HUES6 (cell line): ENCODE measurements around the gene SF3B4.

Experiments
- H3K27ac ChIP-seq: 2 replicates; pipeline ENCODE4 v1.7.0; 2013; ENCODE audit warnings: low read depth, mild to moderate bottlenecking, low read length, inconsistent platforms
- H3K27me3 ChIP-seq: 2 replicates; pipeline ENCODE4 v1.6.1; 2013; ENCODE audit warnings: low read length; ENCODE audit not compliant: control insufficient read depth, insufficient read depth
- H3K36me3 ChIP-seq: 2 replicates; pipeline ENCODE4 v1.6.1; 2013; ENCODE audit warnings: low read length; ENCODE audit not compliant: control insufficient read depth, insufficient read depth
- H3K4me1 ChIP-seq: 2 replicates; pipeline ENCODE4 v1.6.1; 2013; ENCODE audit warnings: low read length; ENCODE audit not compliant: control insufficient read depth, insufficient read depth
- H3K4me3 ChIP-seq: 2 replicates; pipeline ENCODE4 v1.5.1; 2013; ENCODE audit warnings: low read depth, low read length
- H3K9ac ChIP-seq: one replicate; pipeline ENCODE4 v1.6.1; 2013; ENCODE audit warnings: mild to moderate bottlenecking, low read length
- H3K9me3 ChIP-seq: 2 replicates; pipeline ENCODE4 v1.6.1; 2013; ENCODE audit warnings: low read depth, low read length; ENCODE audit not compliant: control insufficient read depth, insufficient read depth

The SF3B4 gene

DNA sequence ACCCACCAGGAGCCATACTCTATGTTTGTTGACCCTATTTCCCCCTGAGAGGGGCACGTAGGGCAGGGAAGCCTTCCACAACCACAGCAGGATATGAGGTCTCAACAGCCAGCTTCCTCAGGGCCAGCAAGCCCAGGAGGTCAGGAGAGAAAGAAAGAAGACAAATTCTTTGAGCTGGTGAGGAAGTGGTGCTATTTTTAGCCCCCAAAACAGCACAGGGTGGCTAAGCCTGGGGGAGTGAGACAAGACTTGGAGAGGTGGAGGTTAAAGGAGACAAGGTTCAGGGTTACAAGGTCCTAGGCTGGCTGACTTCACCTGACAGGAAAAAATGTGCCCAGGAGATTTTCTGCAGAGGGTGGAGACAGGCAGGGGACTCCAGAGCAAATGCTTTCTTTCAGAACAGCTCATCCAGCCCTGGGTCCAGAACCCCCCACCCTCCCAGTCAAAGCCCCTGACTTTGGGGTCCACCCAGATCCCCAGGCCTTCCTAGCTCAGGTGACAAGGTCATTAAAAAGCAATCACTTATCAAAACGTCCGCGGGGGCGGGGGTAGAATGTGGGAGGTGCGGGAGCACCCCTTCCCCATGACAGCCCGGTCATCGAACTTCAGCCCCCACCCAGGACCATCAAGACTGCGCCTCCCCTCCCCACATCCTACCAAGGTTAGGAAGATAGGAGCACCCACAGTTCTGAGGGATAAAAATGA is 11.3 kb downstream of the SF3B4 start:
- Histone ChIP-seq H3K4me3 (peak overlapping the region; percentile 81), H3K27ac (no peak overlapping the region)

DNA sequence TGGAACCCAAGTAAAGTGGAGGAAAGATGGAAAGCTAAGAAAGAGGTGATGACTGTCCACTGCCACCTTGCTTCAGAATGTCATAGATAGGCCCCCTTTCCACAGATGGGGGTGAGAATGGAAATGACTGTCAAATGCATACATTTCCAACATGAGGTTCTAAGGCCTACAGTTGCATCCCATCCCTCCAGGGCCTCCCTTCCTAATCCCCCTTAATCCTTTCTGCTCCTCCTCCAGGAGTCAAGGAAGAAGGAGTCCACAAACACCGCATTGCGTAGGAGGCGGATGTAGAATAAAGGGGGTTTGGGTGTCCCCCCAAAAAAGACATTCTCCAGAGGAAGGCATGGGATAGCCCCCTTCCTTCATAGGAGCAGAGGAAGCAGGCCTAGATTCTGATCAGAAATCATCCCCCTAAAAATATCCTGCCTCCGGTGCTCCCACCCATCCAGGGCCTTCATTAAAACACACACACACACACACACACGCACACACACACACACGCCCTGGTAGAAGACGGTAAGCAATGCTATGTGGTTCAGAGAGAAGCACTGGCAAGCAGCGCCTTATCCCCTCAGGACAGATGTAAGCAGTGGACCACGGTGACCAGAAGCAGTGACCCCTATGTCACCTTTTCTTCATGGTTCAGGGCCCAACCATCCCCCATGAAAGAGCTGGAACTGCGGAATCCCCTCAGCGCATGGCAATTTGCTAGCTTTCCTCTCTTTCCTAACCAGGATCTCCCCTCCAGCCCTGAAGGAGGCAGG is 12.0 kb downstream of the SF3B4 start:
- Histone ChIP-seq H3K27ac (no peak overlapping the region), H3K4me1 (peaks cover 19% of the 10 kb centered on the region), H3K9me3 (no peaks in the 10 kb centered on the region), H3K9ac (peak overlapping the region; percentile 13), H3K4me3 (peak overlapping the region; percentile 81), H3K27me3 (no peaks in the 10 kb centered on the region), H3K36me3 (peaks cover 17% of the 10 kb centered on the region)

More for the DNA sequence above, 11.3 kb downstream of the SF3B4 start:
- Histone ChIP-seq H3K4me1 (peaks cover 19% of the 10 kb centered on the region), H3K9ac (peak overlapping the region; percentile 13), H3K36me3 (peaks cover 17% of the 10 kb centered on the region), H3K9me3 (no peaks in the 10 kb centered on the region), H3K27me3 (no peaks in the 10 kb centered on the region)

DNA sequence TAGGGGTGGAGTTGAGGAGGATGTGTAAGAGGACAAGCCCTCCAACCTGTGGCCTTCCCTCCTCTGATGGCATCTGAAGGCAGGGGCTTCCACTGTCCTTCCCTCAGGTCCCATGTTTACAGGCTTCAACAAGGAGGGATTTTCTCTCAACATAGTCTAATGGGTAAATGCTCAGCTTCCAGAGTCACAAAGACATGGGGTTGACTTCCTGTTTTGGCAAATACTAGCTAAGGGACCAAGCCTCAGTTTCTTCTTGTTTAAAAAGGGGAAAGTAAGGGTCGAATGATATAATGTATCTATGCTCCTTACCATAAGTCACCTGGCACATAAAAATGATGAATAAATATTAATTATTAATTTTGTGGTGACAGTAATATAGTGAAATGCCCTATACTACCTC is 13.1 kb downstream of the SF3B4 start:
- Histone ChIP-seq H3K36me3 (peaks cover 26% of the 10 kb centered on the region), H3K27me3 (no peaks in the 10 kb centered on the region), H3K4me3 (no peak overlapping the region), H3K9me3 (no peaks in the 10 kb centered on the region), H3K27ac (no peak overlapping the region), H3K4me1 (peaks cover 19% of the 10 kb centered on the region), H3K9ac (no peak overlapping the region)

DNA sequence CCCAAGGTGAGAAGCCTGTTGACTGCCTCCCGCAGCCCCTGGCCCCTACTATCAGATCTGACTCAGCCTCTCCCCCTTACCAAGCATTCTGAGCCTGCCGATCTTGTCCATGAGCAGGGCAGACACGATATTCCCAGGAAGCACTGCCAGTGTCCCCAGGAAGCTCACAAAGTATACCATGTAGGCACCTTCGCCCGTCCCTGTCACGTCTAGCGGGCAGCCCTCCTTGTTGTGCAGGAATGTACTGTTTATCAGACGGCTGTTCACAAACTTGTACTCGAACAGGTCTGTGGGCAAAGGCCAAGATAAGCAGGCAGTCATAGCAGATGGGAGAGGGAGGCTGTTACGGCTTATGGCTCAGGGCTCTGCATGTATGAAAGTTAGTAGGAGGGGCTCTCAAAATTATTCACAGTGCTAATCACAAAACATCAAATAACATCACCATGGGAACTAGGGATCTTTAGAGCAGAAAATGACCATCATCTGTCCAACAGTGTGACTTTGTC is 21.0 kb downstream of the SF3B4 start:
- no peaks in the 10 kb centered on the region for H3K4me1 ChIP-seq
- H3K27ac ChIP-seq: no peak overlapping the region
- H3K4me3 ChIP-seq: no peak overlapping the region
- no peaks in the 10 kb centered on the region for H3K9me3 ChIP-seq
- H3K36me3 ChIP-seq: peaks cover 56% of the 10 kb centered on the region
- H3K27me3 ChIP-seq: no peaks in the 10 kb centered on the region
- no peak overlapping the region for H3K9ac ChIP-seq

DNA sequence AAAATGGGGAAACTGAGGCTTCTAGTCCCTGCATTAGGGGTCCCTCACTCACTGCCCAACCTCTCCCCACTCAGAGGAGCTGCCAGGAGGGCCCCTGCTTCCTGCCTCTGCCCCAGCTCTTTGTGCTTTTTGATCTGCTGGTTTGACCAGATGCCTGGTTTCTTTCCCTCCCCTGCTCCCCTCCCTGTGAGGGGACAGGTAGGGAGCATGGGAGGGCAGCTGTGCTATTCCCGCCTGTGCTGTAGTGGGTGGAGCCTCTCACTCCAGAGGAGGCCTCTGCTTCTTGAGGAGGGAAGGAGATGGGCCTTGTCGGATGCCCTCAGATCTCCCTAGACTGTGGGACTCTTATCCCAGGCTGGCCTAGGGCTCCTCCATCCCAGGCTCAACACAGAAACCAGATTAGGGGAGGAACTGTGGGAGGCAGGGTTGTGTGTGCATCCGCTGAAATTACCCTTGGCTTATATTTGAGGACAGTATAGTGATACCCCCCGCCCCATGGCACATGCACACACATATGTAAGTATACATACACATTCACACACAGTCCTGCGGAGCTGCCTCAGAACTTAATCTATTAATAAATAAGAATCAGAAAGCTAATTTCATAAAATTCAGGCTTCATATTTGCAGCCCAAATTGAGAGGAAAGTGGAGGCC is 23.6 kb downstream of the SF3B4 start:
- H3K4me1 ChIP-seq: peaks cover 4% of the 10 kb centered on the region
- H3K27me3 ChIP-seq: no peaks in the 10 kb centered on the region
- H3K4me3 ChIP-seq: no peak overlapping the region
- peak overlapping the region; percentile 12; the same call in 1 of the 2 replicates for H3K27ac ChIP-seq
- H3K9me3 ChIP-seq: no peaks in the 10 kb centered on the region
- H3K36me3 ChIP-seq: peaks cover 40% of the 10 kb centered on the region
- H3K9ac ChIP-seq: no peak overlapping the region

DNA sequence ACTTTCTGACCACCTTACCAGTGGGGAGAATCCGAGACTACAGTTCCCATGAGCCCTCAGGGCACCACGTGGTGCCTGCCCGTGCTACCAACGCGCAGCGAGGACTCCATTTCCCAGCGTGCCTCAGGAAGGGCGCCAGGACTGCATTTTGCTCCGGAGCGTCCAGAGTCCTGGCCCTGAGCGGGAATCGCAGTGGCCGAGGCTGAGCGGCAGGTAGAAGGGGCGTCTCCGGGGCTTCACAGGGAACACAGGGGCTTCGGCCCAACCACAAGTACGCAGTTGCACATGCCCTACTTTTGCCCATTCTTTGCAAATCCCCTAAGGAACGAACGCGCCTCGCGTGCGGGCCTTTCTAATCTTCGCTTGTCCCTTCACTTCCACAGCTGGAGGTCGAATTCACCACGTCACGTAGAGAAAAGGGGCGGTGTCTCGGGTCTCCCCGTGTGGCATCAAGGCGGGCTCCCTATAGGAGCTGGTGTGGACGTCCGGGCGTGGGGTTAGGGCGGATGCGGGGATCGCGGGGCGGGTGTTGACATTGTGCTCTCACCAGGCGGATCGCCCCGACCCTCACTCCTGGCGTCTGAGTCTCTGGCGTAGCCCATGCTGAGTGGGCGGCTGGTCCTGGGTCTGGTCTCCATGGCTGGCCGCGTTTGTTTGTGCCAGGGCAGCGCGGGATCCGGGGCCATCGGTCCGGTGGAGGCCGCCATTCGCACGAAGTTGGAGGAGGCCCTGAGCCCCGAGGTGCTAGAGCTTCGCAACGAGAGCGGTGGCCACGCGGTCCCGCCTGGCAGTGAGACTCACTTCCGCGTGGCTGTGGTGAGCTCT is 27.9 kb downstream of the SF3B4 start, which contains the start of gene BOLA1:
Gene BOLA1 (plus strand): TSS at position 109 of the 825 bp plus-strand sequence. CDS start 492 bp downstream, at position 601.
- Histone ChIP-seq H3K9me3 (peaks cover 5% of the 10 kb centered on the region; the same call in 1 of the 2 replicates), H3K4me1 (peaks cover 4% of the 10 kb centered on the region), H3K27ac (peak within 1 kb of the TSS; percentile 53; the same call in 1 of the 2 replicates), H3K9ac (peak within 1 kb of the TSS; percentile 65), H3K4me3 (peak within 1 kb of the TSS; percentile 68), H3K36me3 (peaks cover 6% of the 10 kb centered on the region), H3K27me3 (no peaks in the 10 kb centered on the region)

DNA sequence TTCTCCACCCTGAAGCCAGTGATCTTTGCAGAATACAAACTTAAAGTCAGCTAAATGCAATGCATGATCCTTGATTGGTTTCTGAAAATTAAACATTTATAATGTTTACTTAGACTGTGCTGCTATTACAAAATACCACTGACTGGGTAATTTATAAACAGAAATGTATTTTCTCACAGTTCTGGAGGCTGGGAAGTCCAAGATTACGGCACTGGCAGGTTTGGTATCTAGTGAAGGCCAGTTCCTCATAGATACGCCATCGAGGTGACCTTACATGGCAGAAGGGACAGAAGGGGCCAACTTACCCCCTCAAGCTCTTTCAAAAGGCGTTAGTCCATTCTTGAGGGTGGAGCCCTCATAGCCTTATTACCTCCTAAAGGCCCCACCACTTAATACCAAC is 31.0 kb downstream of the SF3B4 start:
- no peak overlapping the region for H3K27ac ChIP-seq

DNA sequence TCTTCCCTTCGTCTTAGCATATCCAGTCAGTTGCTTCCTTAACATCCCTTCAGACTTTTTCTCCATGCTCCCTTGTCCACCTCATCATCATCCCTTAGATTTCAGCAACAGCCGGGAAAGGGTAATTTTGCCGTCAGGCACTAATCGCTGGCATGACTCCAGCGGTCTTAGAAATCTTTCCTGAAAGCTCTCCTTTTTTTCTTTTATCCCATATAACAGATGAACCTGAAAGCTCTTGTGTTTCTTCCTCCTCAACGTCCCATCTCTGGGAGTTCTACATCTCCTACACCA is 38.7 kb downstream of the SF3B4 start:
- Histone ChIP-seq H3K27me3 (no peaks in the 10 kb centered on the region), H3K9ac (peak overlapping the region; percentile 93), H3K4me1 (peaks cover 14% of the 10 kb centered on the region), H3K27ac (peak overlapping the region; percentile 94), H3K4me3 (peak overlapping the region; percentile 67), H3K9me3 (no peaks in the 10 kb centered on the region), H3K36me3 (no peaks in the 10 kb centered on the region)

More for the DNA sequence above, 31.0 kb downstream of the SF3B4 start:
- Histone ChIP-seq H3K27me3 (no peaks in the 10 kb centered on the region), H3K36me3 (no peaks in the 10 kb centered on the region), H3K9ac (no peak overlapping the region), H3K9me3 (peaks cover 5% of the 10 kb centered on the region; the same call in 1 of the 2 replicates), H3K4me1 (peaks cover 4% of the 10 kb centered on the region), H3K4me3 (no peak overlapping the region)

DNA sequence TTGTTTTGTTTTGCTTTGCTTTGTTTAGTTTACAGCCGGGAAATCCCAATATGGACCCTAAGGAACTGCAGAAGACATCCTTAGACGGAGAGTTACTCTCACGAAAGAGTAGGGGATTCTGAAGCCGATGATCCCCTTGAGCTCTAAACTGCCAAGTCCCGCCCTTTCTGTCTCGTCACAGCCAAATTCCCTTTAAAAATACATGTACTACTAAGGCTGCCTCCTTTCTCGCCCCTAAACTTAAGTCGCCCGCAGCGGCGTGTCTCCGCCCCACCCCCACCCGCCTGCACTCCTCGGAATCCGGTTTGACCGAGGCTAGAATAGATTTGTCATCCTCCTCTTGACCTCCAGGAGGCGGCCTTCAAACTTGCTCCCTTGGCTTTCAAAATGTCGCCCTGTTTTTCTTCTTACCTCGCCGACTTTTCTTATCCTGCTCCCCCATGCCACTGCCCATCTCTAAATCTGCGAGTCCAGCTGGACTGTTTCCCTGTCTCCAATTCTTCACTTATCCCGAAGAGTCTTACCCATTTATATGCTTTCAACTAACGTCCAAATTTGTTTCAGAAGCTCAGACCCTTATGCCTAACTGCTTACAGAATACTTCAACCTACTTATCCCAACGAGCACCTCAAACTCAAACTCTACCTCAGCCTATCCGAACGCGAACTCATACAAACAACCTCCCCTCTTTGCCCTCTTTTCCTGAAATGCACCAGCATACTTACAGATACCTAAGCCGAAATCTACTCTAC is 39.2 kb downstream of the SF3B4 start:
- Histone ChIP-seq H3K9ac (peak overlapping the region; percentile 93), H3K4me1 (peaks cover 14% of the 10 kb centered on the region), H3K36me3 (no peaks in the 10 kb centered on the region), H3K27me3 (no peaks in the 10 kb centered on the region), H3K4me3 (peak overlapping the region; percentile 67), H3K27ac (peak overlapping the region; percentile 94), H3K9me3 (no peaks in the 10 kb centered on the region)
